GM12875 (cell line): Measurements from ENCODE around the gene RAD23A.

ENCODE experiments used
- H3K4me3 ChIP-seq: one replicate; pipeline ENCODE4 v1.5.1; 2011; ENCODE audit warnings: low read depth, low read length, control low read depth
- TF ChIP-seq, protein P1 (sequence below): IDR thresholded peaks from 2 replicates; pipeline ENCODE4 v1.5.1; 2011; ENCODE audit warnings: low read depth, mild to moderate bottlenecking, control low read depth, inconsistent platforms, low read length, moderate library complexity, borderline replicate concordance; ENCODE audit not compliant: insufficient read depth

The RAD23A gene

DNA sequence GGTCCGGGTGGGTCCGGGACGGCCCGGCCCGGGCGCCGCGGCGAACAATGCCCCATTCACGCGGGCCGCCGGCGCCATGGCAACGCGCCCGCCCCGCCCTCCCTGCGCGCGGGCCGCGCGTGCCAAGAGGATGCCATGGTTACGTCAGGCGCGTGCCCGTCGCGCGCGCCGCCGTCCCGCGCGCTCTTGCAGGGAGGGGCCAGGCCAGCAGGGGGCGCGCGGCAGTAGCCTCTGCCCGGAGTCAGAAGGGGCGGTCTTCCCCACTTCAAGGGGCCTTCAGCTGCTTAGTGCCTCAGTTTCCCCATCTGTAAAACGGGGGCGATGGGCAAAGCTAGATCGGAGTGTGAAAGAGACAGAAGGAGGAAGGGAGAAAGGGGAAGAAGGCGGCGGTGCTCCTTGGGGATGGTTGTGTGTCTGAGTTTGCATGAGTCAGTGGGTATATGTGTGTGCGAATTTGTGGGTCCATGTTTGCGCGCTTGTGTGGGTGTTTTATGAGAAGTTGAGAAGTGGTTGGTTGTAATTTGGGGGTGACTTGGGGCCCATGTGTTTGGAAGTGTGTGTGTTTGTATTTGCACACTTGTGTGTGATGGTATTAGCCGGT lies 38.0 kb downstream of the RAD23A start:
- TF ChIP-seq, protein P1, sequence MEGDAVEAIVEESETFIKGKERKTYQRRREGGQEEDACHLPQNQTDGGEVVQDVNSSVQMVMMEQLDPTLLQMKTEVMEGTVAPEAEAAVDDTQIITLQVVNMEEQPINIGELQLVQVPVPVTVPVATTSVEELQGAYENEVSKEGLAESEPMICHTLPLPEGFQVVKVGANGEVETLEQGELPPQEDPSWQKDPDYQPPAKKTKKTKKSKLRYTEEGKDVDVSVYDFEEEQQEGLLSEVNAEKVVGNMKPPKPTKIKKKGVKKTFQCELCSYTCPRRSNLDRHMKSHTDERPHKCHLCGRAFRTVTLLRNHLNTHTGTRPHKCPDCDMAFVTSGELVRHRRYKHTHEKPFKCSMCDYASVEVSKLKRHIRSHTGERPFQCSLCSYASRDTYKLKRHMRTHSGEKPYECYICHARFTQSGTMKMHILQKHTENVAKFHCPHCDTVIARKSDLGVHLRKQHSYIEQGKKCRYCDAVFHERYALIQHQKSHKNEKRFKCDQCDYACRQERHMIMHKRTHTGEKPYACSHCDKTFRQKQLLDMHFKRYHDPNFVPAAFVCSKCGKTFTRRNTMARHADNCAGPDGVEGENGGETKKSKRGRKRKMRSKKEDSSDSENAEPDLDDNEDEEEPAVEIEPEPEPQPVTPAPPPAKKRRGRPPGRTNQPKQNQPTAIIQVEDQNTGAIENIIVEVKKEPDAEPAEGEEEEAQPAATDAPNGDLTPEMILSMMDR, result peak; percentile 89
- no peak overlapping the region for H3K4me3 ChIP-seq

DNA sequence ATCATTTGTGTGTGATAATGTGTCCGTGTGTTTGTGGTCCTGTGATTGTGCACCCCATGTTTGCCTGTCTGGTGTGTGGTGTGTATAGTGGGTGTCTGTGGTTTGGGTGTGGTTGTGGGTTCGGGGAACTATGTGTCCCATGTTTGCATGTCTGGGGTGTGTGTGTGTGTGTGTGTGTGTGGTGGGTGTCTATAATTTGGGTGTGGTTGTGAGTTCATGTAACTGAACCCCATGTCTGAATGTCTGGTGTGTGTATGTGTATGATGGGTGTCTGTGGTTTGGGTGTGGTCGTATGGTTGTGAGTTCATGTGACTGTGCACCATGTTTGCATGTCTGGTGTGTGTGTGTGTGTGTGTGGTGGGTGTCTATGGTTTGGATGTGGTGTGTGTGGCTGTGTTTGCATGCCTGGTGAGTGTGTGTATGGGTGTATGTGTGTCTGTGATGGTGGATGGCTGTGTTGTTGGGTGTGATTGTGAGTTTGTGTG lies 38.5 kb downstream of the RAD23A start:
- TF ChIP-seq, protein P1, result no peak
- no peak overlapping the region for H3K4me3 ChIP-seq

DNA sequence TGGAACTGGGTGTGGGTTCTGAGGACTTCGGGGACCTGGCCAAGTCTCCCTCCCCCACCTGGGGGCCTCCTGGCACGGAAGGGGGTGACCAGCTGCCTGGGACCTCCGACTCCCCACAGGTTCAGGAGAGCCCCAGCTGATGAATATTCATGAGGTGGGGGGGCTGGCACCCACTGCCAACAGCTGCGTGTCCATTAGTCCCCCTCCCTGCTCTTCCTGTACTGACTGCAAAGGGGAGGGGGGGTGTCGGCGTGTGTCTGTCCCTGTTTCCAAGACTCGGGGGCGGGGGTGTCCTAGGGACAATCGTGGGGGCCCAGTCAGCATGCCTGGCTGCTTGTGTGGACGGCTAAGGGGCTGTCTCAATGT lies 39.0 kb downstream of the RAD23A start:
- TF ChIP-seq, protein P1, result no peak

DNA sequence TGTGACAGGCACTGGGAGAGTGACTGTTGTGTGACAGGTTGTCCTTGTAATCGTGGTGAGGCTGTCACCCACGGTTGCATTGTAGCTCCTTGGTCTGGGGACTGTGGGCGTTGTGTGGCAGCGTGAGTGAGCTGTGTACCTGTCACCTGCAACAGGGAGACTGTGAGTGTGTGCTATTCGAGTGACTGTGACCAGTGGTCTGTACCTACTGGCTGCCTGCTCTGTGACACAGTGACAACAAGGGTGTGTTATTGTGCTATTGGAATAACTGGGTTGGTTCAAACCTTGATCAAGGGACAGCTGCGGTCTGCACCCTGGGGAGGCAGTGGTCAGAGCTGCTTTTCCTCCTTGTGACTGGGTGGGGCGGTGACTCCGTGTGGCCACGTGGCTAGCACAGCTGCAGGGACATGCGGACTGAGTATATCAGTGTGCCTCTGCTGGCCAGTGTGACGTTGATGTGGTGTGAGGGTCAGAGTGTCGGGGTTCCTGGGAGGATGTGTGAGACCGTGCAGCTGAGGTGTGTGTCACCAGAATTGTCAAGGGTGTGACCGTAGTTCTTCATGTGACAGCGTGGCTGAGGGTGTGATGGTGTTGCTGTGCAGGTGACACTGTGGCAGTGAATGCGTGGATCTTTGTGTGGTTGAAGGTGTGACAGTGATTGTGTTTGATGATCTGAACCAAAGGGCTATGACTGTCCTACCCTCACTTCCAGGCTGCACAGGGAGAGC lies 39.6 kb downstream of the RAD23A start:
- no peak overlapping the region for H3K4me3 ChIP-seq
- TF ChIP-seq, protein P1, result no peak

More for the DNA sequence above, 39.0 kb downstream of the RAD23A start:
- no peak overlapping the region for H3K4me3 ChIP-seq

DNA sequence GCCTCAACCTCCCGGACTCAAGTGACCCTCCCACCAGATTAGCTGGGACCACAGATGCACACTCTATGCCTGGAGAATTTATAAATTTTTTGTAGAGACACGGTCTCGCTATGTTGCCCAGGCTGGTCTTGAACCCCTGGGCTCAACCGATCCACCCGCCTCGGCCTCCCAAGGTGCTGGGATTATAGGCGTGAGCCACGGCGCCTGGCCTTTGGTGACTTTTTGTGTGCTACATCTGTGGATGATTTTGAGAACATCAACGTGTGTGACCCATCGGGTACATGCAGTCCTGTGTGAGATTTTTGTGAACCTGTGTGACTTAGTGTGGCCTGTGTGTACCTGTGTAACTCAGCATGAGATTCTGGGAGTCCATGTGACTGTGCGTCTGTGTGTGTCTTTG lies 41.1 kb downstream of the RAD23A start:
- TF ChIP-seq, protein P1, result no peak
- H3K4me3 ChIP-seq, result no peak overlapping the region

DNA sequence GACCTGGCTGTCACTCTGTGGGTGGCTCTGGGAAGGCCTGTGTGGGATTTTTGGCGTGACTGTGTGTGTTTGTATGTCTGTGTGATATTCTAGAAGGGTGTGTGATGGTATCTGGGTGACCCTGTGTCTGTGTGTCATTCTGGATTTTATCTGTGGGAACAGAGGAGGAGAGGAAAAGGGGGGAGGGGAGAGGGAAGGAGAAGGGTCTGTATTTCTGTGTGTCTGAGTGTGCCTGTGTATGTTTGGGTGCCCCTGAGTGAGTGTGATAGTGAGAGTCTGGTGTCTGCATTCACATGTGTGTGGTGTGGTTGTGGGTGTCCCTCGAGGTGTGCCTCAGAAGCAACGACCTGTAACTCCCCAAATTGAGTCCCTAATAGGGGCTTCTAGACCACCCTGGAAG lies 41.5 kb downstream of the RAD23A start:
- TF ChIP-seq, protein P1, result no peak
- H3K4me3 ChIP-seq, result no peak overlapping the region

DNA sequence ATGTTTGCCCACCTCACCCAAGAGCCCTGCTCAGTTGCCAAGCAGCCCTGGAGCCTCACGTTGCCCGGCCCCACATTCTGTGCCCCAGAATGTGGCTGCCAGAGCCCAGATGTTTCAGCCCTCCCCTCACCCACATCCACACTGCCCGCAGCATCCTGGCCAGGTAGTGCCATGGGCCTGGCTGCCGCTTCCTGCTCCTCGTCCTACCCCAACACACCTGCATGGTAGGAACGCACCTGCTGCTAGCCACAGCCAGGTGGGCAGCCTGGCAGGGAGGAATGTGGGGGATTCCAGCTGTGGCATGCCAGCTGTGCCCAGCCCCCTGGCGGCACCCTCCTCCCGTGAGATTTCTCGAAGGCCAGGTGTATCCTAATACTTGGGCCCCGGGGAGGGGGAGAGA lies 42.1 kb downstream of the RAD23A start:
- H3K4me3 ChIP-seq, result no peak overlapping the region
- TF ChIP-seq, protein P1, result no peak
